Measurements from ENCODE around the gene SCN4A. TPM values are rescaled to one million over a fixed set of nuclear protein-coding genes. Genes with fewer than 3 reads are reported as not detected.
"Not testable (repeated sequence)": the region's sequence is repeated elsewhere in the genome, so short reads cannot be mapped to it uniquely, and the experiment has no call there.

Gene SCN4A
- polyA plus RNA-seq, 4 donors: 0.38 to 0.46 TPM; not detected in 2

- FAIRE-seq (no peak), DNase-seq (no peak)
- peaks cover 0 to 3% (median 0%) of the 10 kb centered on the region in 3 donors for H3K27me3 ChIP-seq (ENCODE audit: control insufficient read depth in 3 of 3, insufficient read depth in 3 of 3, low read length in 3 of 3)
- H3K9me3 ChIP-seq (ENCODE audit: control insufficient read depth in 2 of 2, insufficient read depth in 1 of 2, low read depth in 1 of 2, low read length in 1 of 2): peaks cover 0 to 13% of the 10 kb centered on the region in 2 donors
- H3K4me3 ChIP-seq (ENCODE audit: low read depth in 1 of 3, low read length in 3 of 3): no peak overlapping the region
- H3K36me3 ChIP-seq (ENCODE audit: control insufficient read depth in 3 of 3, insufficient read depth in 2 of 3, low read depth in 1 of 3, low read length in 3 of 3): no peaks in the 10 kb centered on the region
- peak overlapping the region in 1 of 3 donors; percentile 59 for H3K27ac ChIP-seq (ENCODE audit: low read depth in 1 of 3, low read length in 2 of 3)
- H3K4me1 ChIP-seq (ENCODE audit: control insufficient read depth in 3 of 3, insufficient read depth in 2 of 3, low read depth in 1 of 3, low read length in 2 of 3): peaks cover 0 to 11% (median 0%) of the 10 kb centered on the region in 3 donors
- WGBS, 3 donors: 64 to 91% (median 86%) methylated on average over 5 of the region's 5 CpGs
Observed at GRCh38 chr17:63984236-63984635, 11.5 kb upstream of the SCN4A start.

GRCh38 chr17:63983320-63983719, 10.6 kb upstream of the SCN4A start:
- Histone ChIP-seq H3K4me1 (ENCODE audit: control insufficient read depth in 3 of 3, insufficient read depth in 2 of 3, low read depth in 1 of 3, low read length in 2 of 3) (peaks cover 0 to 6% (median 0%) of the 10 kb centered on the region in 3 donors), H3K9me3 (ENCODE audit: control insufficient read depth in 2 of 2, insufficient read depth in 1 of 2, low read depth in 1 of 2, low read length in 1 of 2) (peaks cover 0 to 13% of the 10 kb centered on the region in 2 donors), H3K27ac (ENCODE audit: low read depth in 1 of 3, low read length in 2 of 3) (no peak overlapping the region), H3K36me3 (ENCODE audit: control insufficient read depth in 3 of 3, insufficient read depth in 2 of 3, low read depth in 1 of 3, low read length in 3 of 3) (no peaks in the 10 kb centered on the region), H3K27me3 (ENCODE audit: control insufficient read depth in 3 of 3, insufficient read depth in 3 of 3, low read length in 3 of 3) (peaks cover 0 to 3% (median 0%) of the 10 kb centered on the region in 3 donors), H3K4me3 (ENCODE audit: low read depth in 1 of 3, low read length in 3 of 3) (no peak overlapping the region)
- FAIRE-seq (no peak), DNase-seq (no peak)
- 53 to 89% (median 71%) methylated on average over 7 of the region's 7 CpGs for WGBS, 3 donors

DNA sequence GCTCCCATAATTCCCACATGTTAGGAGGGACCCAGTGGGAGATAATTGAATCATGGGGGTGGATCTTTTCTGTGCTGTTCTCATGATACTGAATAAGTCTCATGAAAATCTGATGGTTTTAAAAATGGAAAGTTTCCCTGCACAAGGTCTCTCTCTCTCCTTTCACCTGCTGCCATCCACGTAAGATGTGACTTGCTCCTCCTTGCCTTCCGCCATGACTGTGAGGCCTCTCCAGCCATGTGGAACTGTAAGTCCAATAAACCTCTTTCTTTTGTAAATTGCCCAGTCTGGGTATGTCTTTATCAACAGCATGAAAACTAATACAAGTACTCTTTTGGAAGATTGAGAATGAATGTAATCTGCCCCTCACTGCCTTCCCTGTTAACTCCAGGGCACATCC, 9.9 kb upstream of the SCN4A start:
- H3K27me3 ChIP-seq (ENCODE audit: control insufficient read depth in 3 of 3, insufficient read depth in 3 of 3, low read length in 3 of 3); FAIRE-seq; DNase-seq; H3K36me3 ChIP-seq (ENCODE audit: control insufficient read depth in 3 of 3, insufficient read depth in 2 of 3, low read depth in 1 of 3, low read length in 3 of 3); H3K27ac ChIP-seq (ENCODE audit: low read depth in 1 of 3, low read length in 2 of 3); H3K4me3 ChIP-seq (ENCODE audit: low read depth in 1 of 3, low read length in 3 of 3); H3K4me1 ChIP-seq (ENCODE audit: control insufficient read depth in 3 of 3, insufficient read depth in 2 of 3, low read depth in 1 of 3, low read length in 2 of 3): not testable (repeated sequence)
- peaks cover 0 to 13% of the 10 kb centered on the region in 2 donors for H3K9me3 ChIP-seq (ENCODE audit: control insufficient read depth in 2 of 2, insufficient read depth in 1 of 2, low read depth in 1 of 2, low read length in 1 of 2)
- WGBS, 3 donors: 83 to 100% (median 92%) methylated on average over 2 of the region's 2 CpGs

- WGBS, 3 donors: 74 to 83% (median 80%) methylated on average over 13 of the region's 13 CpGs
- no peak for FAIRE-seq
Observed at GRCh38 chr17:63978272-63979200, 5.8 kb upstream of the SCN4A start.

DNA sequence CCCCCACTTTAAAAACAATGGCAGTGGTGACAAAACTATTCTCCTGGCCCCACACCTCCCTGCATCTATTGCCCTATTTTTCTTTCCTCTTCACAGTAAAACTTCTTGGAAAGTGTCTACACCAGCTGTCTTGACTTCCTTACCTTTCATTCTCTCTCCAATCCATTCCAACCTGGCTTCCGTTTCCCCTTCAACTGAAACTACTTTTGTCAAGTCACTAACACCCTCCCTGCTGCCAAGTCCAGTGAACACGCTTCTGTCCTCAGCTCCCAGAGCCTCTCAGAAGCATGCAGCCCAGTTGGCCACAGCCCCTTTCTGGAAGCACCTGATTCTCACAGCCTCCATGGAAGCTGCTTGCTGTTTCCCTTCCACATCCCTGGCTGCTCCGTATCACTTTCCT, 4.0 kb upstream of the SCN4A start:
- H3K9me3 ChIP-seq (ENCODE audit: control insufficient read depth in 2 of 2, insufficient read depth in 1 of 2, low read depth in 1 of 2, low read length in 1 of 2): peaks cover 0 to 4% of the 10 kb centered on the region in 2 donors
- WGBS, 3 donors: 63 to 71% (median 66%) methylated on average over 3 of the region's 3 CpGs
- no peaks in the 10 kb centered on the region for H3K36me3 ChIP-seq (ENCODE audit: control insufficient read depth in 3 of 3, insufficient read depth in 2 of 3, low read depth in 1 of 3, low read length in 3 of 3)
- DNase-seq (no peak), FAIRE-seq (no peak)
- H3K27ac ChIP-seq (ENCODE audit: low read depth in 1 of 3, low read length in 2 of 3): no peak overlapping the region
- peaks cover 0 to 8% (median 2%) of the 10 kb centered on the region in 3 donors for H3K27me3 ChIP-seq (ENCODE audit: control insufficient read depth in 3 of 3, insufficient read depth in 3 of 3, low read length in 3 of 3)
- H3K4me1 ChIP-seq (ENCODE audit: control insufficient read depth in 3 of 3, insufficient read depth in 2 of 3, low read depth in 1 of 3, low read length in 2 of 3): no peaks in the 10 kb centered on the region
- no peak overlapping the region for H3K4me3 ChIP-seq (ENCODE audit: low read depth in 1 of 3, low read length in 3 of 3)

More at GRCh38 chr17:63978272-63979200, 5.8 kb upstream of the SCN4A start:
- DNase-seq: no peak
- no peaks in the 10 kb centered on the region for H3K36me3 ChIP-seq (ENCODE audit: control insufficient read depth in 3 of 3, insufficient read depth in 2 of 3, low read depth in 1 of 3, low read length in 3 of 3)
- H3K4me1 ChIP-seq (ENCODE audit: control insufficient read depth in 3 of 3, insufficient read depth in 2 of 3, low read depth in 1 of 3, low read length in 2 of 3): no peaks in the 10 kb centered on the region
- H3K27me3 ChIP-seq (ENCODE audit: control insufficient read depth in 3 of 3, insufficient read depth in 3 of 3, low read length in 3 of 3): peaks cover 0 to 8% (median 2%) of the 10 kb centered on the region in 3 donors
- no peak overlapping the region for H3K4me3 ChIP-seq (ENCODE audit: low read depth in 1 of 3, low read length in 3 of 3)
- peaks cover 0 to 9% of the 10 kb centered on the region in 2 donors for H3K9me3 ChIP-seq (ENCODE audit: control insufficient read depth in 2 of 2, insufficient read depth in 1 of 2, low read depth in 1 of 2, low read length in 1 of 2)
- H3K27ac ChIP-seq (ENCODE audit: low read depth in 1 of 3, low read length in 2 of 3): no peak overlapping the region

DNA sequence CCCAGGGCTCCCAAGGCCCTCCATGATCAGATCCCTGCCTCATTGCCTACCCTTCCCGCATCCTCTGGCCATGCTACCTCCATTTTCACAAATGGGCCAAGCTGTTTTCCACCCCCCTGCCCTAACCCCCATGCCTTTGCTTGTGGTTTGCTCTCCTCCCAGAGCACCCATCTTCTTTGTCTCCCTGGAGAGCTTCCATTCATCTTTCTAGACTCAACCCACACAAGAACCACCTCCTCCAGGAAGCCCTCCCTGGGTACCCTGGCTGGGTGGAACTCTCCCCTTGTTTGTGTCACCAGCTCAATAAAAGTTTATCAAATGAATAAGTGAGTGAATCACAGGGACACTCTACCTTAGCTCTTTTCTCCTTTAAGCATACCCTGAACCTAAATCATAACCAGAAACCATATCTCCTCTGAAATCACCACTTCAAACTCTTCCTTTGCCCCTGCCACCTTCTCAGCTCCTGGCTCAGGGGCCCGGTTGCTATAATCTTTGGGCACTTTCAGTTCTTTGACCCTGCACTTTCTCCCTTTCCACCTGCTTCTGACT, 2.9 kb upstream of the SCN4A start:
- Histone ChIP-seq H3K4me1 (ENCODE audit: control insufficient read depth in 3 of 3, insufficient read depth in 2 of 3, low read depth in 1 of 3, low read length in 2 of 3) (no peaks in the 10 kb centered on the region), H3K27ac (ENCODE audit: low read depth in 1 of 3, low read length in 2 of 3) (no peak overlapping the region), H3K4me3 (ENCODE audit: low read depth in 1 of 3, low read length in 3 of 3) (no peak overlapping the region), H3K9me3 (ENCODE audit: control insufficient read depth in 2 of 2, insufficient read depth in 1 of 2, low read depth in 1 of 2, low read length in 1 of 2) (no peaks in the 10 kb centered on the region), H3K36me3 (ENCODE audit: control insufficient read depth in 3 of 3, insufficient read depth in 2 of 3, low read depth in 1 of 3, low read length in 3 of 3) (no peaks in the 10 kb centered on the region), H3K27me3 (ENCODE audit: control insufficient read depth in 3 of 3, insufficient read depth in 3 of 3, low read length in 3 of 3) (peaks cover 0 to 8% (median 2%) of the 10 kb centered on the region in 3 donors)
- DNase-seq (no peak), FAIRE-seq (no peak)
- WGBS, 3 donors: 53 to 71% (median 59%) methylated on average over 2 of the region's 2 CpGs

DNA sequence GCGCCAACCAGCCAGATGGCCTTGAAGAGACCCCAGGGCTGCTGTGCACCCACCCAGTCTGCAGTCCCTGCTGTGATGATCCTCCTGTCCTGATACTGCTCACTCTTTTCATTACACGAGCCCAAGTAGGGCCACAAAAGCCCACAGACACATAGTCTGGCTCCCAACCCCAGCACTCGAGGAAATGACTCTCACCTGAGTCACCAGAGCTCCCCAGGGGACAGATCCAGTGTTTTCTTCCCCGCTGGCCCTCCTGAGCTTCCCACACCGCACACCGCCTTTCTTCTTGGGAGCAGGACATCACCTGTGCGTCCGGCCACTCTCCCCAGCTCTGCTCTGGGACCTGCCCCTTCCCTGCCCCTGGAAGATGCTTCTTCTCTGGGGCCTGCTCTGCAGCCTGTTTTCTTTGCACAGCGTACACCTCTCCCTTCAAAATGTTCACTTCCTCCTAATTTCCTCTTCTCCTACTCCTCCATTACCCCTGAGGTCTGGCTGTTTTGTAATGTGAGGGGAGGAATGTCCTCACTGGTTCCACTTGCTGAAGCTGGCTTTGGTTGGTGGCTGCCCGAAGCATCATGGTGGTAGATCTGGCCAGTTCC, 2.0 kb upstream of the SCN4A start:
- peaks cover 0 to 8% (median 2%) of the 10 kb centered on the region in 3 donors for H3K27me3 ChIP-seq (ENCODE audit: control insufficient read depth in 3 of 3, insufficient read depth in 3 of 3, low read length in 3 of 3)
- no peaks in the 10 kb centered on the region for H3K9me3 ChIP-seq (ENCODE audit: control insufficient read depth in 2 of 2, insufficient read depth in 1 of 2, low read depth in 1 of 2, low read length in 1 of 2)
- DNase-seq: no peak
- no peak overlapping the region for H3K27ac ChIP-seq (ENCODE audit: low read depth in 1 of 3, low read length in 2 of 3)
- WGBS, 3 donors: 75 to 81% (median 78%) methylated on average over 10 of the region's 10 CpGs
- no peak for FAIRE-seq
- no peaks in the 10 kb centered on the region for H3K36me3 ChIP-seq (ENCODE audit: control insufficient read depth in 3 of 3, insufficient read depth in 2 of 3, low read depth in 1 of 3, low read length in 3 of 3)
- no peak overlapping the region for H3K4me3 ChIP-seq (ENCODE audit: low read depth in 1 of 3, low read length in 3 of 3)
- no peaks in the 10 kb centered on the region for H3K4me1 ChIP-seq (ENCODE audit: control insufficient read depth in 3 of 3, insufficient read depth in 2 of 3, low read depth in 1 of 3, low read length in 2 of 3)

DNA sequence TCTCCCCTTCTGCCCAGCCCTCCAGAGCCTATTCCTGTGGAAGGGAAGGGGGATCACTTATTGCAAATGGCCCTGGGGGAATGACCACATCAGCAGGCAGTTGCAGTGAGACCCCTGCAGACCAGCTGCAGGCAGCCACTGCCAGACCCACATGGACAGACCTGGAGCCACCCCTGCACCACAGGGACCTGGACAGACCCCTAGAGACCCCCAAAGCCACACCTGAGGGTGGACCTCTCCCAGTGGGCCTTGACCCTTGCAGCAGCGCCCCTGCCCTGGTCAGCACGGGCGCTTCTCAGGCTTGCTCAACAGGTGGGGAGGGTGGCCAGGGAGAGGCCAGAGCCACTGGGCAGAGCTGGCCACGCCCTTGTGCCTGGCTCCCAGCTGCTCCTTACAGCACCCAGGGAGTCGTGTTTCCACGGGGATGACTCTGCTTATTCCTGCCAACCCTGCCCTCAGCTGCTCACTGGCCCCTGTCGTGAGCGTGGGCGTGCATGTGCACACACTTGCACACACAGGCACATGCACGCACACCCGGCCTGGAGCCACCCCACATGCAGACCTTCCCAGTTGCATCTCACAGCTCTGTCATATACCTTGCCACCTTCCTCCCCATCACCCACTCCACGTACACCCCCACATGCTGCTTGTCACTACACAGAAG, 1.3 kb upstream of the SCN4A start:
- Histone ChIP-seq H3K27ac (ENCODE audit: low read depth in 1 of 3, low read length in 2 of 3) (no peak overlapping the region), H3K36me3 (ENCODE audit: control insufficient read depth in 3 of 3, insufficient read depth in 2 of 3, low read depth in 1 of 3, low read length in 3 of 3) (no peaks in the 10 kb centered on the region), H3K4me1 (ENCODE audit: control insufficient read depth in 3 of 3, insufficient read depth in 2 of 3, low read depth in 1 of 3, low read length in 2 of 3) (no peaks in the 10 kb centered on the region), H3K27me3 (ENCODE audit: control insufficient read depth in 3 of 3, insufficient read depth in 3 of 3, low read length in 3 of 3) (peaks cover 0 to 6% (median 2%) of the 10 kb centered on the region in 3 donors), H3K4me3 (ENCODE audit: low read depth in 1 of 3, low read length in 3 of 3) (no peak overlapping the region), H3K9me3 (ENCODE audit: control insufficient read depth in 2 of 2, insufficient read depth in 1 of 2, low read depth in 1 of 2, low read length in 1 of 2) (no peaks in the 10 kb centered on the region)
- FAIRE-seq (no peak), DNase-seq (peak in 1 of 2 donors; percentile 31)
- WGBS, 3 donors: 9 to 69% (median 42%) methylated on average over 12 of the region's 12 CpGs

Measured in small intestine (tissue), 7 donors.